CD4-positive, alpha-beta T cell (primary cell): ENCODE measurements around the gene MAN1A1. TPM values are rescaled to one million over a fixed set of nuclear protein-coding genes. Genes with fewer than 3 reads are reported as not detected.

Experiments
- ATAC-seq: fragments of 200-7000 bp; cut with Tn5 transposase; one replicate; pipeline ENCODE4 v1.10.0; 2022; ENCODE audit warnings: mild to moderate bottlenecking; ENCODE audit not compliant: poor library complexity
- CTCF ChIA-PET: fragments of 350-600 bp; sonication (Branson Sonifier 250); formaldehyde crosslinking; loops from one replicate; lab custom pipeline; 2021; ENCODE audit warnings: antibody characterized with exemption, inconsistent platforms; lab: Charles Lee
- POLR2A ChIA-PET: fragments of 350-600 bp; sonication (Branson Sonifier 250); formaldehyde crosslinking; loops from one replicate; lab custom pipeline; 2021; ENCODE audit warnings: antibody characterized with exemption, inconsistent platforms; lab: Charles Lee
- DNase-seq, 14 experiments: peaks; one replicate each; pipeline ENCODE4 v3.0.0-alpha.2; 2013 to 2020; ENCODE audit warnings: mixed read lengths in 2 of 14
- H3K27ac ChIP-seq, 2 donors: one replicate each; pipeline versions ENCODE4 v1.5.1 to v1.7.0; 2013; ENCODE audit warnings: low read length in 2 of 2, low read depth in 1 of 2, mild to moderate bottlenecking in 1 of 2
- H3K27me3 ChIP-seq, 2 experiments: 1 replicate in 1 of 2; 2 replicates in 1 of 2; pipeline versions ENCODE4 v1.6.1 to v1.7.0; 2013; ENCODE audit warnings: low read length in 2 of 2, control low read depth in 1 of 2, mild to moderate bottlenecking in 1 of 2, moderate library complexity in 1 of 2; ENCODE audit not compliant: insufficient read depth in 2 of 2, control insufficient read depth in 1 of 2
- H3K36me3 ChIP-seq: one replicate; pipeline ENCODE4 v1.6.1; 2013; ENCODE audit warnings: low read length, control low read depth; ENCODE audit not compliant: insufficient read depth
- H3K4me1 ChIP-seq: one replicate; pipeline ENCODE4 v1.6.1; 2013; ENCODE audit warnings: low read length, control low read depth; ENCODE audit not compliant: insufficient read depth
- H3K4me3 ChIP-seq: one replicate; pipeline ENCODE4 v1.5.1; 2013; ENCODE audit warnings: mild to moderate bottlenecking, low read length, moderate library complexity
- H3K9me3 ChIP-seq, 2 experiments: 1 replicate in 1 of 2; 2 replicates in 1 of 2; pipeline versions ENCODE4 v1.6.1 to v1.7.0; 2013; ENCODE audit warnings: low read length in 2 of 2, mild to moderate bottlenecking in 2 of 2, control low read depth in 1 of 2, moderate library complexity in 1 of 2; ENCODE audit not compliant: control insufficient read depth in 1 of 2, insufficient read depth in 1 of 2
- H3K27ac Mint-ChIP-seq: one replicate; pipeline ENCODE4 v1.8.0; 2020; ENCODE audit warnings: mixed read lengths
- H3K27me3 Mint-ChIP-seq: one replicate; pipeline ENCODE4 v1.8.0; 2021; ENCODE audit warnings: mixed read lengths
- H3K36me3 Mint-ChIP-seq: one replicate; pipeline ENCODE4 v1.8.0; 2021; ENCODE audit warnings: low read depth, mixed read lengths
- H3K4me1 Mint-ChIP-seq: one replicate; pipeline ENCODE4 v1.8.0; 2021; ENCODE audit warnings: low read depth, mixed read lengths
- H3K4me3 Mint-ChIP-seq: one replicate; pipeline ENCODE4 v1.8.0; 2020; ENCODE audit warnings: mild to moderate bottlenecking, mixed read lengths
- H3K9me3 Mint-ChIP-seq: one replicate; pipeline ENCODE4 v1.8.0; 2020; ENCODE audit warnings: mixed read lengths
- intact Hi-C, 2 experiments: fragments of 100-400 bp; cut with DNase I in 1 of 2; cut with micrococcal nuclease in 1 of 2; formaldehyde crosslinking; loops; one replicate each; pipeline versions ENCODE4 v1.15.1 to v1.9.0; 2023 to 2025; cut with DNase I, micrococcal nuclease
- total RNA-seq, 174 experiments: library from RNA in 2 of 174; stranded (reverse) in 2 of 174; gene quantifications; one replicate each; pipeline ENCODE4 v1.2.3 and lab custom pipeline; 2021 to 2026
- TF ChIP-seq, protein P1 (sequence below): fragments of 200-600 bp; IDR thresholded peaks from one replicate; pipeline ENCODE4 v1.8.0; 2022; ENCODE audit warnings: antibody characterized with exemption, mild to moderate bottlenecking

Gene MAN1A1
- total RNA-seq, 2 experiments from 2014 or later: 4.5 to 4.9 TPM

DNA sequence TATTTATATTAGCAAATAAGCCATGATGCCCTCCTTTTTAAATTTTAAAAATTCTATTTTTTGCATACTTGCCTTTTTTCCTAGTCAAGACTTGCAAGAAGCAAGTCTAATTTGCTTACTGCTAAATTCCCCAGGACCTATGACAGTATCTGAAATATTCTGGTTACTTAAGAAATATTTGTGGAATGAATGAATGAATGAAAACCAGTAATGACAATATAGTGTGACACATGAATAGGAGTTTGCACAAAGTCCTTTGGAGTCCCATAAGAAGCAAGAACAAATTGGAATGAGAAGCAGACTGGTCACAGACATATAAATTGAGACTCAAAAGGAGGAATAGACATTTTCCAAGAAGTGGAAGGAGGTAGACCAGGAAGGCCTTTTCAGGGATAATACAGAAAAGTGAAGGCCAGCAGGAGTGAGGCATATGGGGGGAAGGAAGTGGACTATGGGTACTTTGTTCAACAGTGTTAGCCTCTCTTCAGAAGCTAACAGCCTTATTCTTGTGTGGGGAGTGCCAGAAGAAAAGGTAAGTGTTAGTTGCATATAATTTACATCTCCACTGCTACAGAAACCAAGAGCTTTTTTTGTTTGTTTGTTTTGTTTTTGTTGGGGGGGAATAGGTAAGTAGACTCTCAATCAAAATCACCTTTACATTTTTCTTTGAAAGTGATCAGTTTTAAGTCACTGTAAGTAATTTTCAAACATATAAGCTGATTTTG, 177.5 kb downstream of the MAN1A1 start:
- Histone ChIP-seq H3K27ac (no peak overlapping the region), H3K4me3 (no peak overlapping the region), H3K27me3 (no peaks in the 10 kb centered on the region), H3K36me3 (no peaks in the 10 kb centered on the region), H3K9me3 (no peaks in the 10 kb centered on the region), H3K4me1 (no peaks in the 10 kb centered on the region)
- Mint-ChIP-seq H3K4me1 (no peaks in the 10 kb centered on the region), H3K36me3 (no peaks in the 10 kb centered on the region), H3K4me3 (no peak overlapping the region), H3K27ac (no peak overlapping the region), H3K9me3 (no peaks in the 10 kb centered on the region), H3K27me3 (no peaks in the 10 kb centered on the region)
- TF ChIP-seq, protein P1, sequence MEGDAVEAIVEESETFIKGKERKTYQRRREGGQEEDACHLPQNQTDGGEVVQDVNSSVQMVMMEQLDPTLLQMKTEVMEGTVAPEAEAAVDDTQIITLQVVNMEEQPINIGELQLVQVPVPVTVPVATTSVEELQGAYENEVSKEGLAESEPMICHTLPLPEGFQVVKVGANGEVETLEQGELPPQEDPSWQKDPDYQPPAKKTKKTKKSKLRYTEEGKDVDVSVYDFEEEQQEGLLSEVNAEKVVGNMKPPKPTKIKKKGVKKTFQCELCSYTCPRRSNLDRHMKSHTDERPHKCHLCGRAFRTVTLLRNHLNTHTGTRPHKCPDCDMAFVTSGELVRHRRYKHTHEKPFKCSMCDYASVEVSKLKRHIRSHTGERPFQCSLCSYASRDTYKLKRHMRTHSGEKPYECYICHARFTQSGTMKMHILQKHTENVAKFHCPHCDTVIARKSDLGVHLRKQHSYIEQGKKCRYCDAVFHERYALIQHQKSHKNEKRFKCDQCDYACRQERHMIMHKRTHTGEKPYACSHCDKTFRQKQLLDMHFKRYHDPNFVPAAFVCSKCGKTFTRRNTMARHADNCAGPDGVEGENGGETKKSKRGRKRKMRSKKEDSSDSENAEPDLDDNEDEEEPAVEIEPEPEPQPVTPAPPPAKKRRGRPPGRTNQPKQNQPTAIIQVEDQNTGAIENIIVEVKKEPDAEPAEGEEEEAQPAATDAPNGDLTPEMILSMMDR: no peak
- DNase-seq (no peak), ATAC-seq (no peak)
- intact Hi-C loops: no loop called here
- ChIA-PET CTCF (no interaction called here), POLR2A (no interaction called here)

DNA sequence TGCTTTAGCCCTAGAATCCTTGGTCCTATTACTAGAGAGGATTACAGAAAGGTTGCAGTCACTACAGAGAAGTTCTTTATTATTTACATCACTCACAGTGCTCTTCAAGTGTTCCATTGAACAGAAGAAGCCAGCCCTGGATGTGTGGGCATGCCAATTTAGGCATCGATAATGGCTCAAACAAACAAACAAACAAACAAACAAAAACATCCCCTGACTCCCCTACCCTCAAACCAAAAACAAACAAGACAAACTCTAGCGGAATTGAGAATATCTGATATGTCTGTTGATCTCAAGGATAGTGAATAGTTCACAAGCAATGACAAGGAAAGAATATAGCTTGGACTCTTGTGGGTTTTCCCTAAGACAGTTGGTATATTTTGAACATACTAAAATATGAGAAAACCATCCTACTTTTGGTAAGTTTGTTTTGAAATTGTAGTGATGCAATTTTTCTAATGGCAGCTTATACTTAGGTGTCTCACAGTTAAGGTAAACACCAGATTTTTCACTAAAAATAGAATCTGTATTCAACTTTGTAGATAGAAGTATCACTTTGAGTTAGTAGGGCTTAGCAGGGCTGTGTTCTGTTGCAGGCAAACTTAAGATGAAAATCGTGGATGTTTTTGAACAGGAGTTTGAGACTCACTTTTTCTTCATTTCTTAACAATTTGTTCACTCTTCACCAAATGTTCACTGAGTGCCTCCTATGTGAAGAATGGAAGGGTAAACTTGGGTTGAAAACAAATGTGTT, 178.3 kb downstream of the MAN1A1 start:
- H3K9me3 Mint-ChIP-seq: no peaks in the 10 kb centered on the region
- Histone ChIP-seq H3K9me3 (no peaks in the 10 kb centered on the region), H3K27me3 (no peaks in the 10 kb centered on the region), H3K4me1 (no peaks in the 10 kb centered on the region), H3K27ac (no peak overlapping the region), H3K4me3 (no peak overlapping the region), H3K36me3 (no peaks in the 10 kb centered on the region)
- ChIA-PET POLR2A (no interaction called here), CTCF (no interaction called here)
- no peak for ATAC-seq
- DNase-seq: no peak
- H3K36me3 Mint-ChIP-seq: no peaks in the 10 kb centered on the region
- no peak overlapping the region for H3K27ac Mint-ChIP-seq
- H3K27me3 Mint-ChIP-seq: peaks cover 5% of the 10 kb centered on the region
- intact Hi-C loops: no loop called here
- TF ChIP-seq, protein P1: no peak
- H3K4me3 Mint-ChIP-seq: no peak overlapping the region
- H3K4me1 Mint-ChIP-seq: no peaks in the 10 kb centered on the region

DNA sequence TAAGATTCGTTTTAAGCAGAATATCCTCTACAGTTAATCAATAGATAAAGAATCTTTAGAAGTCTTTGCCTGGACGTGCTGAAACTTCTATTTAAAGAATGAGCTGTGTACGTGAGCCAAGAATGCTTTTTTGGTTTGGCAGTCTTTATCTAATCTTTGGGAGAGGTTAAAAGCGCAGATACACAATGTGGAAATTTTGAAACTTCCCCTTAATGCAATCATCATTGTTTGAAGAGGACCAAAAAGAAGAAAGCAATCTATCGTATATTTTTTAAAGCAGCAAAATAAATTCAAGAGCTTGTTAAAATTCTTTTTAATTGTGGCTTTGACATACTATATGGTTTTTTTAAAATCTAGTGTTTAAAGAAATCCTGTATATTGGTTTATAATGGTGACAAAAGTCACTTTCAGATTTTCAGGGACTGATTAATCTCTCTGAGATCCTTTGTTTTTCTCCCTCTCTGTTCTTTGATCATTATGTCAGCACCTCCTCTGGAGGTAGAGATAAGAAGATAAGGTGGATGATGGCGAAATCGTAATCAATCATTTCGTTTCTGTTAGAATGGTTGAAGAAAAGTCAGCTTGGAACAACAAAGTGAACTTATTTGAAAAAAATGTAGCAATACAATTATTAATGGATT, 179.0 kb downstream of the MAN1A1 start:
- TF ChIP-seq, protein P1: no peak
- DNase-seq: no peak
- intact Hi-C loops: no loop called here
- ChIA-PET CTCF (no interaction called here), POLR2A (no interaction called here)
- Mint-ChIP-seq H3K27ac (no peak overlapping the region), H3K36me3 (no peaks in the 10 kb centered on the region), H3K4me3 (no peak overlapping the region), H3K9me3 (no peaks in the 10 kb centered on the region), H3K27me3 (peaks cover 9% of the 10 kb centered on the region), H3K4me1 (no peaks in the 10 kb centered on the region)
- H3K9me3 ChIP-seq: no peaks in the 10 kb centered on the region
- ATAC-seq: no peak
- no peak overlapping the region for H3K27ac ChIP-seq
- H3K4me1 ChIP-seq: no peaks in the 10 kb centered on the region
- H3K27me3 ChIP-seq: no peaks in the 10 kb centered on the region
- H3K4me3 ChIP-seq: no peak overlapping the region
- H3K36me3 ChIP-seq: no peaks in the 10 kb centered on the region
